Activated naive CD4-positive, alpha-beta T cell treated with Interleukin-2 at 50 U/mL for 16 hours (primary cell): ENCODE data around the gene LPO.

Experiments
- DNase-seq: peaks from one replicate; pipeline ENCODE4 v3.0.0-alpha.2; 2020

LPO gene

GRCh38 chr17:58229881-58230280, 8.5 kb upstream of the LPO start:
- DNase-seq: no peak

DNA sequence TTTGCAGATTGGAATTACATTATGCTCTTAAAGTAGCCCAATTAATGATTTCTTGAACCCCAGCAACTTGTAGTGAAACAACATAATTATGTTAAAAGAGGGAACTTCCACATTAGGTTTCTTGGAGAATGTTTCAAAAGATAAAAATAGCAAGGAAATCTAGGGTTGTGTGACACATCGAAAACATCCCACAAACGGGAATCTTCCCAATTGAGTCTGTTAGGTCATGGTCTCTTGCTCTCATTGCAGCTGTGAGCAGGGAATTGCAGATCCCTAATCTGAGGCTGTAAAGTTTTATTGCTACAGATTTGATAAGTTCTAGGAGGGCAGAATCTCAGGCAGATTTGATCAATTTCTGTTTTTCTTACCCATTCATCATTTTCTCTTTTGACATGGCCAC, 6.7 kb upstream of the LPO start:
- DNase-seq: no peak

DNA sequence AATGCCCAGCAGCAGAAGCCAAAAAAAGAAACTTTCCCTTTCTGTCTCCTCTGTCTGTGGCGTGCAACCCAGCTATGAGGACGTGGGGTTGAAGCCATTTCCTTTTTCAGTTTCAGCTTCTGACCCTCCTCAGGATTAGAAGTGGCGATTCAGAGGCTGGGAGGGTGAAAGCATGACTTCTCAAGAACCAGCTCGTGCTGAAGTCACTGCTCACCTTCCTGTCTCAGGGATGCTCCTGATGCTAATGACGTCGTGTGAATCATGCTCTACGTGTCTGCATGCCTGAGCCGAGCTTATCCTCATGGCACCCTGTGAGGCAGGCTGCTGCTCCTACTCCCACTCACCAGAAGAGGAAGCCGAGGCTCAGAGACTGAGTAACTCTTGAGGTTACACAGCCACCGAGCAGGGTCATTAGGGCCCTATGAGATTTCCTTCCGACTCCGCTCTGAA, 5.7 kb upstream of the LPO start:
- DNase-seq: no peak

GRCh38 chr17:58233543-58233942, 4.8 kb upstream of the LPO start:
- no peak for DNase-seq

- DNase-seq: no peak
These were observed 3.9 kb upstream of the LPO start for GRCh38 chr17:58234512-58234911.

- DNase-seq: no peak
These were observed 2.6 kb upstream of the LPO start for GRCh38 chr17:58235821-58236220.

GRCh38 chr17:58236394-58236793, 2.0 kb upstream of the LPO start:
- no peak for DNase-seq

- no peak for DNase-seq
These were observed 1.6 kb downstream of the LPO start for GRCh38 chr17:58239987-58240386.

GRCh38 chr17:58242171-58242784, 3.9 kb downstream of the LPO start:
- DNase-seq: no peak

DNA sequence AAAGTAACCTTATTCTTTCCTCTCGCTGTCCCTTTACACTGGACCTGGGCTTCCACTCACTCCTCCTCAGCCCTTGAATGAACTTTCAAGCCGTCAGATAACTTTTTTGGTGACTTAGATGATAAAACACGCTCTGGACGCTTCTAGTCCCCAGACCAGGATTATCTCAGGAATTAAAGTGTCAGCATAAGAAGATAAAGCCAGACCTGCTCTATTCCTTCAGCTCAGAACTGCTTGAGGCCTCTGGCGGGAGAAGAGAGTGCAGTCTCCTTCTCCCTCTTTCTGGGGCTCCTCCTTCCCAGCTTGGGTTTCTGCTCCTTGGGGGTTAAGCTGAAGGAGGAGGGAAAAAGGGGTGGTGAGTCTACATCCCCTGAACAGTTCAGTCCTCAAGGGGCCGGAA, 6.6 kb downstream of the LPO start:
- no peak for DNase-seq

DNA sequence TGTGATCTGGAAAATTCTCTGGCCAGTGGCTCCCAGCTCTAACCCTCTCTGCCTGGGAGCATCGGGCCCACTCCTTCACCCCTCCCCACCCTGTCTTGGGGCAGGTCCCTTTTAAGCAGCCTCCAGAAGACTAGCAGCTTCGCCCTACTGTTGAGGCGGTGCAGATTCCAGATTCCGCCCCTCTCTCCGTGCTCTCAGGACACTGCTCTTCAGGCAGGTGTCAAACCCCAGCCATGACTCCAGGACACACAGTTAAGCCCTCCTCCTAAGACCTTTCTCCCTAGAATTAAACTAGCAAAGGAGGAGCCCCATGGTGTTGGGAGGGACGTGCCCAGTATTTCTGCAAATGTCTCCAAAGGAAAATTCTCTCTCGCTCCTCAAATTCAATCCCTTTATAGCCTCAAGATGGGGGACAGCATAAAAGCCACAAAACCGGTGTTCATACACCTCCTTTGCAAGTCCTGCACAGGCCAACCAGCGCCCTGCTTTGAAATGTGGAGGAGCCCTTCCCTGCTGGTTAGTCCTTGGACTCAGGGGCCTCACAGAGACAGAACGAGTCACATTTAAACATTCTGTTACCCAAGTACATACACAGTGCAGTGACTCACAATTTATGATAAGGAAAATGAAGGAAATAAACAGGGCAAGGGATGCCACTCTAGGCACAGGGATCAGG, 7.2 kb downstream of the LPO start:
- no peak for DNase-seq

DNA sequence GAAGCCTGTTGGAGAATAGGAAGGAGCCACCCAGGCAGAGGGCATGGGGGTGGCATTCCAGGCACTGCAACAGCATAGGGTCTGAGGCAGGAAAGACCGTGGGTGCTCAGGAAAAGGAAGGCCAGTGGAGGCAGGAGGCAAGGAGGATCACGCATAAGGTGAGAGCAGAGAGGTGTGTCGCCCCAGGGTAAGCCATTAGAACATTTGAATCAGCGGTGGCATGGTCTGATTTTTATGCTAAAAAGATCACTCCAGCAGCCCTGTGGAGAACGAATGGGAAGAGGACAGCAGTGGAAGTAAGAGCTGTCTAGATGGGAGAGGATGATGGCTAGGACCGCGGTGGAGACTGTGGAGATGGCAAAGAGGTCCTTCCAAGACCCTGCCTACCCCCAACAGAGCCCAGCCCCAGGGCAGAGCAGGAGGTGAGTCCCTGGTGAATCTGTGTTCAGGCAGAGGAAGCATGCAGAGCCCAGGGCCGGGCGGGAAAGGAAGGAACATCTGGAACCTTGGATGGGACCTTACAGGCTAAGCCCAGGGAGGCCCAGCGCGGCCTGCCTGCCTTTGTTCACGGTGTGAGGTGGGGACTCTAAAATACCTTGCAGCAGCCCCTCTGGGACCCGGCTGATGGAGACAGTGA, 7.8 kb downstream of the LPO start:
- no peak for DNase-seq

GRCh38 chr17:58246781-58247180, 8.4 kb downstream of the LPO start:
- no peak for DNase-seq

GRCh38 chr17:58247511-58248363, 9.4 kb downstream of the LPO start:
- DNase-seq: no peak

DNA sequence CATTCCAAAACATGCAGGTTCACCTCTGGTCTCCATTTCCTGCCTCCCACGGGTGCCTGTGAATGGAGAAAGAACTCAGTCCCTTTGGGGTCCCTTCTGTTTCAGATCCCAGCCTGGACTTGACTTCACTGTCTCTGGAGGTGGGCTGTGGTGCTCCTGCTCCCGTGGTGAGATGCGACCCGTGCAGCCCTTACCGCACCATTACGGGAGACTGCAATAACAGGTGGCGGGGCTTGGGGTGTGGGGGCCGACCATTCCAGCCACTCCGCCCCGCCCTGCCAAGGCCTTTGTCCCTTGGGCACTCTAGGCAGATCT, 10.5 kb downstream of the LPO start:
- no peak for DNase-seq

DNA sequence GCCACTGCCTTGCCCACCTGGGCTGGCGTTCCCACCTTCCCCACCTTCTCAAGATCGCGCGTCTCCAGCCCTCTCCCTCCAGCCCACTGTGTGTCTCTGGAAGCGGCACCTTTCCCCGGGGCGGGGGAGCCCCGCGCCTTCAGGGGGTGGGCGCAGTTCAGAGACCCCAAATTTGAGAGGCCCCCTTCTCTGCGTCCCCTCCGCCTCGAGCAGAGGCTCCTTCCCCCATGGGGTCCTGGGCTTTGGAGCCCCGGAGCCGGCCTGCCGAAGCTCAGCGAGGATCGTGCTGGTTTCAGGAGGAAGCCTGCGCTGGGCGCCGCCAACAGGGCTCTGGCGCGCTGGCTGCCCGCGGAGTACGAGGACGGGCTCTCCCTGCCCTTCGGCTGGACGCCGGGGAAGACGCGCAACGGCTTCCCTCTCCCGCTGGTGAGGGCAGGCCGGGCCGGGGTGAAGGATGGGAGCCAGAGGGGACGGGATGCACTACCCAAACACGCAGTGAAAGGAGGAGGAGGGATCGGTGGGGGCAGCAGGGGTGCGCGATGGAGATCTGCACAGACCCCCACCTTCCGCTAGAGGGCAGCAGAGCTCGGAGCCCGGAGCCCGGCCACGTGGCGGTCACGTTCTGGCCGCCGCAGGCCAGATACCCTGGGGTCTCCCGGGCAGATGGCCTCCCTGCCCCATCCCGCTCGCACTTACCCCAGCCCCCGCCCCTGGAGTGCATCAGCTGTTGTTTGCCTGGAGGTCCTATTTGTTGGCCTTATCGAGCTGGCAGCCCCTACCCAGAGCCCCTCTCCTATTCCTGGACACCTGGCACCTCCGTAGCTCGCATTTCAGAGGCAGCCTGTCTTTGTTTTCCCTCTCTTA, 11.1 kb downstream of the LPO start:
- peak; percentile 83 for DNase-seq

GRCh38 chr17:58250344-58251011, 12.1 kb downstream of the LPO start:
- no peak for DNase-seq

- no peak for DNase-seq
These were observed 13.8 kb downstream of the LPO start for GRCh38 chr17:58252141-58252540.

- no peak for DNase-seq
These were observed 14.7 kb downstream of the LPO start for GRCh38 chr17:58253082-58253481.

- no peak for DNase-seq
These were observed 16.4 kb downstream of the LPO start for GRCh38 chr17:58254803-58255202.

- DNase-seq: no peak
These were observed 23.8 kb downstream of the LPO start for GRCh38 chr17:58262149-58262548.

DNA sequence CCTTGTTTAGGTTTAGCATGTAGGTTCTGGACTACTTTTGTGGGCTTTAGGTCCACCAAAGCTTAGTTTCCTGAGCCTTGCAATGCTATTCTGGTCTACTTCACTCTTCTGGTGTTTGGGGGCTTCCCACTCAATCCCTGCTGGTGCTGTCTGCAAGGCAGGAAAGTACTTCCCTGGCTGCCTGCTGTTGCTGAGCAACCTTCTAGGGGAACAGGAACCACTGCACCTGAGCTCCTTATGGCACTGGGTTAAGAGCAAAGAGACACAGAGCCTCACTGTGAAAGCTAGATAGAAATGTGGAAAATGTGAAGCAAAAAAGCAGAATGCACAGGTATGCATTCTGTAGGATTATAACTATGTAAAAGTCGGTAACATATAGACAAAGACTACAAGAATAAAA, 25.4 kb downstream of the LPO start:
- no peak for DNase-seq
